Anterior cingulate cortex (tissue), 58 donors: ENCODE results near the gene SRSF3.

ENCODE experiments used
- DNase-seq, 58 donors: peaks; one replicate each; lab custom pipeline; 2025; lab: John Stamatoyannopoulos, UW

Gene SRSF3

GRCh38 chr6:36618366-36619355, 24.5 kb downstream of the SRSF3 start:
- no peak for DNase-seq

GRCh38 chr6:36621371-36621855, 27.3 kb downstream of the SRSF3 start:
- no peak for DNase-seq

- no peak for DNase-seq
These were observed 28.9 kb downstream of the SRSF3 start for GRCh38 chr6:36622901-36623546.

GRCh38 chr6:36623547-36624459, 29.6 kb downstream of the SRSF3 start:
- peak in 55 of 58 donors; percentile 15 to 86 (median 64) for DNase-seq

- DNase-seq, result no peak
These were observed 30.4 kb downstream of the SRSF3 start for GRCh38 chr6:36624461-36625157.

GRCh38 chr6:36625158-36625919, 31.2 kb downstream of the SRSF3 start:
- peak in 4 of 58 donors; percentile 27 to 39 (median 28) for DNase-seq

- no peak for DNase-seq
These were observed 32.5 kb downstream of the SRSF3 start for GRCh38 chr6:36626636-36627035.

- DNase-seq, result no peak
These were observed 33.0 kb downstream of the SRSF3 start for GRCh38 chr6:36627141-36627540.

- peak in 1 of 58 donors; percentile 10 for DNase-seq
These were observed 33.7 kb downstream of the SRSF3 start for GRCh38 chr6:36627801-36628246.

GRCh38 chr6:36629784-36630183, 35.6 kb downstream of the SRSF3 start:
- no peak for DNase-seq

- no peak for DNase-seq
These were observed 37.3 kb downstream of the SRSF3 start for GRCh38 chr6:36631326-36632011.

- DNase-seq, result no peak
These were observed 39.2 kb downstream of the SRSF3 start for GRCh38 chr6:36633370-36633769.

- DNase-seq, result peak in 1 of 58 donors; percentile 11
These were observed 39.8 kb downstream of the SRSF3 start for GRCh38 chr6:36633915-36634314.

GRCh38 chr6:36634317-36635108, 40.4 kb downstream of the SRSF3 start:
- no peak for DNase-seq

GRCh38 chr6:36636283-36636682, 42.1 kb downstream of the SRSF3 start:
- DNase-seq, result no peak

- DNase-seq, result no peak
These were observed 42.7 kb downstream of the SRSF3 start for GRCh38 chr6:36636687-36637418.

- no peak for DNase-seq
These were observed 44.4 kb downstream of the SRSF3 start for GRCh38 chr6:36638579-36638978.
